T-cell (primary cell): ENCODE data around the gene POU3F1. TPM values are rescaled to one million over a fixed set of nuclear protein-coding genes. Genes with fewer than 3 reads are reported as not detected.

Experiments used
- ATAC-seq, 4 experiments: fragments of 200-7000 bp in 3 of 4; fragments of 150-1000 bp in 1 of 4; cut with Tn5 transposase; replicated peaks in 1 of 4; 1 replicate in 3 of 4; 2 replicates in 1 of 4; pipeline ENCODE4 v1.10.0; 2021; ENCODE audit warnings: moderate library complexity in 3 of 4, mild to moderate bottlenecking in 2 of 4, moderate number of reproducible peaks in 1 of 4
- CTCF ChIA-PET, 2 donors: fragments of 300-600 bp; sonication (Branson Sonifier 250); formaldehyde crosslinking; loops; one replicate each; lab custom pipeline; 2022; ENCODE audit warnings: antibody characterized with exemption in 2 of 2; lab: Charles Lee
- POLR2A ChIA-PET, 2 donors: fragments of 300-600 bp; sonication (Branson Sonifier 250); formaldehyde crosslinking; loops; one replicate each; lab custom pipeline; 2022; ENCODE audit warnings: antibody characterized with exemption in 2 of 2; lab: Charles Lee
- DNase-seq, 35 experiments: peaks; one replicate each; pipeline versions ENCODE4 v3.0.0 to v3.0.0-alpha.2; 2013 to 2023
- H3K27ac ChIP-seq: one replicate; pipeline ENCODE4 v1.5.1; 2013; ENCODE audit warnings: low read length
- H3K27me3 ChIP-seq, 2 experiments: replicated peaks in 1 of 2; 1 replicate in 1 of 2; 2 replicates in 1 of 2; pipeline versions ENCODE4 v1.6.1 to v1.7.0; 2013; ENCODE audit warnings: low read length in 1 of 2, mixed read lengths in 1 of 2; ENCODE audit not compliant: control insufficient read depth in 2 of 2, insufficient read depth in 2 of 2; ENCODE audit errors: extremely low read depth in 1 of 2
- H3K36me3 ChIP-seq, 2 donors: 1 replicate in 1 of 2; 2 replicates in 1 of 2; pipeline versions ENCODE4 v1.6.1 to v1.7.0; 2013; ENCODE audit warnings: low read length in 1 of 2; ENCODE audit not compliant: control insufficient read depth in 2 of 2, insufficient read depth in 1 of 2; ENCODE audit errors: extremely low read depth in 1 of 2
- H3K4me1 ChIP-seq, 2 experiments: 1 replicate in 1 of 2; 2 replicates in 1 of 2; pipeline versions ENCODE4 v1.6.1 to v1.7.0; 2013; ENCODE audit warnings: low read length in 2 of 2, mixed read lengths in 1 of 2; ENCODE audit not compliant: insufficient read depth in 2 of 2, control insufficient read depth in 1 of 2; ENCODE audit errors: extremely low read depth in 1 of 2
- H3K4me3 ChIP-seq, 2 donors: 1 replicate in 1 of 2; 2 replicates in 1 of 2; pipeline versions ENCODE4 v1.5.1 to v1.7.0; 2013; ENCODE audit warnings: mild to moderate bottlenecking in 2 of 2, low read length in 1 of 2, moderate library complexity in 1 of 2; ENCODE audit not compliant: control insufficient read depth in 1 of 2; ENCODE audit errors: extremely low read depth in 1 of 2
- H3K9me3 ChIP-seq: 2 replicates; pipeline ENCODE4 v1.7.0; 2013
- H3K27ac Mint-ChIP-seq, 2 donors: one replicate each; pipeline ENCODE4 v1.8.0; 2020 to 2021; ENCODE audit warnings: mild to moderate bottlenecking in 2 of 2, mixed read lengths in 2 of 2
- H3K27me3 Mint-ChIP-seq, 2 donors: one replicate each; pipeline ENCODE4 v1.8.0; 2021 to 2022; ENCODE audit warnings: mixed read lengths in 2 of 2
- H3K36me3 Mint-ChIP-seq: one replicate; pipeline ENCODE4 v1.8.0; 2021; ENCODE audit warnings: mixed read lengths
- H3K4me1 Mint-ChIP-seq, 3 donors: one replicate each; pipeline ENCODE4 v1.8.0; 2020 to 2022; ENCODE audit warnings: mixed read lengths in 3 of 3, mild to moderate bottlenecking in 1 of 3
- H3K4me3 Mint-ChIP-seq, 3 donors: one replicate each; pipeline ENCODE4 v1.8.0; 2020 to 2022; ENCODE audit warnings: mild to moderate bottlenecking in 3 of 3, mixed read lengths in 3 of 3, moderate library complexity in 3 of 3
- H3K9me3 Mint-ChIP-seq, 3 donors: one replicate each; pipeline ENCODE4 v1.8.0; 2020 to 2022; ENCODE audit warnings: mixed read lengths in 3 of 3
- WGBS: methylation state at CpG from one replicate; pipeline ENCODE4 v1.1.5; 2013; ENCODE audit warnings: missing lambda C conversion rate; ENCODE audit not compliant: insufficient coverage; 5-methylcytosine and 5-hydroxymethylcytosine counted together
- total RNA-seq, 35 experiments: library from RNA in 6 of 35; stranded (reverse) in 6 of 35; fragments of 120-200 nt in 1 of 35; gene quantifications; one replicate each; pipeline versions ENCODE4 v1.2.1 to v1.2.4 and lab custom pipeline; 2013 to 2026

POU3F1 gene
- total RNA-seq, 5 donors from 2014 or later (not counting 1 experiment from before 2014, with no cell fraction given) = 0.28 to 0.72 (median 0.64) TPM

DNA sequence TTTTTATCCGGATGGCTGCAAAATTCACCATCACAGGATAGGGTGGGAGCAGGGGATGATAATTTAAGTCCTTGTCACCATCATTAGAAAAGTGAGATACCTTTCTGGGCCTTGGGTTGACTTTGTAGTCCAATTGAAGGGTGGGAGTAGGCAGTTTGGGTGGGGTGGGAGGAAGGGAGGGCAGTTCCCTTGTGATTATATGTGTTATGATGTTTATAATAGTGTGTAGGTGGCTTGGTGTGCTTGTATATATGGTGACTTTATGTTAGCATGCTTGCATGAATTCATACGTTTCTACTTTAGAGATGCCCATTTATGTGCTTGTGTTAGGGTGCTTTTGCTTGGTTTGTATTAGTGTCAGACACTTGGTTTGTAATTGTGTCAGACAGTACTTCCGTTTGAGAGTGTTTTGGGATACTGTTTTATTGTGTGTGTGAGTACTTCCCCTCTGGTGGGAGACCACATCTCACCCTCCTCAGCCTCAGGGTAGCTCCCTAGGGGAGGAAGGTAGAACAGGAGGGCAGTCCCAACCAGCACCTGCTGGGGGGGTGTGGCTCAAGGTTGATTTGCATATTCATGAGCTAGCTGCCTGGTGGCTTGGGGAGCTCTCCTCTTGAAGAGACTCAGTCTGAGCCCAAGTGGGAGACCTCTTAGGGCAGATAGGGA lies 6.3 kb upstream of the POU3F1 start:
- H3K27ac ChIP-seq = no peak overlapping the region
- H3K36me3 ChIP-seq = no peaks in the 10 kb centered on the region
- Mint-ChIP-seq H3K9me3 (no peaks in the 10 kb centered on the region), H3K4me1 (peaks cover 7 to 8% (median 8%) of the 10 kb centered on the region in 3 donors), H3K4me3 (no peak overlapping the region), H3K27ac (no peak overlapping the region), H3K27me3 (peaks cover 4 to 9% of the 10 kb centered on the region in 2 donors), H3K36me3 (no peaks in the 10 kb centered on the region)
- ChIA-PET POLR2A (no interaction called here), CTCF (no interaction called here)
- H3K4me3 ChIP-seq = no peak overlapping the region
- ATAC-seq (peak in 2 of 4 experiments; percentile 44 to 75), DNase-seq (peak in 3 of 35 experiments; percentile 6 to 40 (median 16))
- H3K27me3 ChIP-seq = peaks cover 7 to 22% of the 10 kb centered on the region in 2 experiments
- peaks cover 0 to 9% of the 10 kb centered on the region in 2 experiments for H3K4me1 ChIP-seq
- no peaks in the 10 kb centered on the region for H3K9me3 ChIP-seq
- WGBS = no CpG with 5 or more reads among the region's 3 CpGs

GRCh38 chr1:38051079-38051543 lies 4.5 kb upstream of the POU3F1 start:
- H3K27ac Mint-ChIP-seq = no peak overlapping the region
- Histone ChIP-seq H3K4me1 (peaks cover 2 to 16% of the 10 kb centered on the region in 2 experiments), H3K36me3 (no peaks in the 10 kb centered on the region), H3K27me3 (peaks cover 7 to 23% of the 10 kb centered on the region in 2 experiments), H3K9me3 (no peaks in the 10 kb centered on the region), H3K4me3 (no peak overlapping the region), H3K27ac (no peak overlapping the region)
- DNase-seq (no peak), ATAC-seq (no peak)
- no peaks in the 10 kb centered on the region for H3K9me3 Mint-ChIP-seq
- POLR2A ChIA-PET = no interaction called here
- H3K27me3 Mint-ChIP-seq = peaks cover 6 to 9% of the 10 kb centered on the region in 2 donors
- 80% methylated on average over 6 of the region's 9 CpGs for WGBS
- CTCF ChIA-PET = no interaction called here
- H3K36me3 Mint-ChIP-seq = no peaks in the 10 kb centered on the region
- H3K4me3 Mint-ChIP-seq = no peak overlapping the region
- H3K4me1 Mint-ChIP-seq = peaks cover 8 to 9% (median 8%) of the 10 kb centered on the region in 3 donors

GRCh38 chr1:38050397-38051078 lies 3.9 kb upstream of the POU3F1 start:
- Histone ChIP-seq H3K27ac (no peak overlapping the region), H3K4me1 (peaks cover 2 to 20% of the 10 kb centered on the region in 2 experiments), H3K27me3 (peaks cover 7 to 26% of the 10 kb centered on the region in 2 experiments), H3K9me3 (no peaks in the 10 kb centered on the region), H3K36me3 (no peaks in the 10 kb centered on the region), H3K4me3 (no peak overlapping the region)
- CTCF ChIA-PET = no interaction called here
- Mint-ChIP-seq H3K36me3 (no peaks in the 10 kb centered on the region), H3K4me1 (peaks cover 8 to 11% (median 8%) of the 10 kb centered on the region in 3 donors), H3K4me3 (no peak overlapping the region), H3K27me3 (peaks cover 5 to 8% of the 10 kb centered on the region in 2 donors), H3K27ac (no peak overlapping the region), H3K9me3 (no peaks in the 10 kb centered on the region)
- WGBS = 73% methylated on average over 6 of the region's 13 CpGs
- POLR2A ChIA-PET = no interaction called here
- DNase-seq = no peak
- ATAC-seq = no peak

GRCh38 chr1:38047603-38048141 lies 1.1 kb upstream of the POU3F1 start:
- Histone ChIP-seq H3K27ac (no peak overlapping the region), H3K27me3 (peaks cover 10 to 48% of the 10 kb centered on the region in 2 experiments), H3K4me1 (peaks cover 2 to 28% of the 10 kb centered on the region in 2 experiments), H3K4me3 (peak overlapping the region in 1 of 2 donors; percentile 43), H3K36me3 (no peaks in the 10 kb centered on the region), H3K9me3 (no peaks in the 10 kb centered on the region)
- WGBS = 45% methylated on average over 25 of the region's 34 CpGs
- H3K4me1 Mint-ChIP-seq = peaks cover 13 to 21% (median 20%) of the 10 kb centered on the region in 3 donors
- no peak for ATAC-seq
- H3K27me3 Mint-ChIP-seq = peaks cover 16 to 23% of the 10 kb centered on the region in 2 donors
- CTCF ChIA-PET = no interaction called here
- POLR2A ChIA-PET = no interaction called here
- no peak overlapping the region for H3K27ac Mint-ChIP-seq
- H3K9me3 Mint-ChIP-seq = no peaks in the 10 kb centered on the region
- DNase-seq = no peak
- H3K4me3 Mint-ChIP-seq = peak overlapping the region; percentile 73 to 79 (median 78)
- H3K36me3 Mint-ChIP-seq = no peaks in the 10 kb centered on the region

GRCh38 chr1:38046884-38047602 lies 450 bp upstream of the POU3F1 start:
- CTCF ChIA-PET = no interaction called here
- peaks cover 10 to 54% of the 10 kb centered on the region in 2 experiments for H3K27me3 ChIP-seq
- peak overlapping the region; percentile 43 to 56 for H3K4me3 ChIP-seq
- Mint-ChIP-seq H3K4me1 (peaks cover 10 to 20% (median 18%) of the 10 kb centered on the region in 3 donors), H3K27me3 (peaks cover 22 to 30% of the 10 kb centered on the region in 2 donors), H3K36me3 (no peaks in the 10 kb centered on the region), H3K4me3 (peak overlapping the region; percentile 73 to 79 (median 78)), H3K27ac (no peak overlapping the region), H3K9me3 (no peaks in the 10 kb centered on the region)
- ATAC-seq (peak; percentile 86 to 89 (median 89)), DNase-seq (peak in 32 of 35 experiments; percentile 25 to 82 (median 53))
- POLR2A ChIA-PET = interaction anchor here (0.6 to 0.9 kb wide), 2 partner anchors 357 to 493 kb away, joined by 3 read pairs; partner anchors contain the start of gene SNIP1 (in 1 of the 2)
- H3K4me1 ChIP-seq = peaks cover 2 to 26% of the 10 kb centered on the region in 2 experiments
- WGBS = under 1% methylated on average over 99 of the region's 99 CpGs
- no peak overlapping the region for H3K27ac ChIP-seq
- no peaks in the 10 kb centered on the region for H3K36me3 ChIP-seq
- H3K9me3 ChIP-seq = no peaks in the 10 kb centered on the region
